ENCODE measurements around the gene LRRC56. TPM values are rescaled to one million over a fixed set of nuclear protein-coding genes. Genes with fewer than 3 reads are reported as not detected.

LRRC56 gene
- polyA plus RNA-seq, 3 donors: 0.09 to 0.68 TPM; not detected in 1

DNA sequence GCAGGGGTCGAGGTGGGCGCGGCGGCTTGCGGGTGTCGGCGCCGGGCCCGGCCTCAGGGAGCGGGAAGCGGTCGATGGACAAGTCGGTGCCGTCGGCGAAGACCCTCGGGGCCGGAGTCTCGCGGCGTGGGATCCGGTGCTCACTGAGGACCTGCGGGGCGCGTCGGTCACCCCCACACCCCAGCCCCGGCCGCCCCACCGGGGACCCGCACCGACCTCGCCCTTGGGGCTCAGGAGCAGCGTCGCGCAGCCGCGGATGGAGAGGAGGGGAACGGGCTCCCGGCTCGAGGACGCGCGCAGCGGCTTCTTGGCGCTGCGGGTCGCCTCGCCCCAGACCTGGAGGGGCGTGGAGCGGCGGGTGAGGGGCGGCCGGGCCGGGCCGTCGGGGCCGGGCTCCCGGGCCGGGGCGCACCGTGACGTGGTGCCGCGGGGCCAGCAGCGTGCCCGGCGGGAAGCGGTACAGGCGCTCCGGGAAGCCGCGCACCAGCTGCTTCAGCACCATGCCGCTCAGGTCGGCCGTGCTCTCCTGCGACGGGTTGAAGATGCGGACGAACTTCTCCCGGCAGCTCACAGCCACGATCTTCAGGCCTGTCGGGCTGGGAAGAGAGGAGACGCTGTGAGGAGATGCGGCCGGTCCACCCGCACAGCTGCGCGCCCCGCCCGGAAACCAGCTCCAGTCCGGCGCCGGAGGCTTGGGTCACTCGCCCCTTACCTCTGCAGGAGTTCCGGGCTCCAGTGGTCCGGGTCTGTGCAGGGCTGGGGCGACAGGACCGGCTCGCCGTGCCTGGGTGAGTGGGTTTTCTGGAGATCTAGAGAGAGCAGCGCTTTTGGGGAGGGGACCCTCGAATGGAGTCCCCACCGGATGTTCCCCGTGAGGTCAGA is 18.7 kb downstream of the LRRC56 start:
- intact Hi-C loops (cut with micrococcal nuclease): loop anchor here in 1 of 2 donors (2.0 kb wide), 1 partner anchor 167 kb away; no protein-coding TSS in a partner anchor
- Histone ChIP-seq H3K4me2 (replicated peaks; ENCODE audit: extremely low read depth, low read length, poor library complexity, severe bottlenecking) (peak overlapping the region; percentile 51), H2AFZ (ENCODE audit: insufficient read depth, low read depth, low read length, poor library complexity, severe bottlenecking) (no peak overlapping the region), H3K27ac (ENCODE audit: low read depth in 1 of 2, low read length in 2 of 2) (no peak overlapping the region), H3K4me3 (replicated peaks in 1 of 3; ENCODE audit: low read depth in 2 of 3, low read length in 3 of 3) (no peak overlapping the region), H3K4me1 (ENCODE audit: control insufficient read depth in 1 of 2, insufficient read depth in 2 of 2, low read length in 2 of 2) (peaks cover 10 to 29% of the 10 kb centered on the region in 2 donors), H4K20me1 (ENCODE audit: insufficient read depth, low read length) (no peaks in the 10 kb centered on the region), H3K9ac (ENCODE audit: insufficient read depth, low read length, poor library complexity, severe bottlenecking) (no peak overlapping the region), H3K9me3 (replicated peaks in 1 of 2; ENCODE audit: control insufficient read depth in 1 of 2, insufficient read depth in 1 of 2, low read length in 2 of 2) (peaks cover 0 to 8% of the 10 kb centered on the region in 2 donors), H3K36me3 (replicated peaks in 1 of 2; ENCODE audit: control insufficient read depth in 1 of 2, insufficient read depth in 2 of 2, low read length in 2 of 2) (no peaks in the 10 kb centered on the region), H3K27me3 (ENCODE audit: control insufficient read depth in 2 of 2, insufficient read depth in 2 of 2, low read length in 2 of 2) (peaks cover 4 to 60% of the 10 kb centered on the region in 2 donors), H3K79me2 (ENCODE audit: insufficient read depth, low read length) (no peaks in the 10 kb centered on the region)
- Mint-ChIP-seq H3K4me1 (peaks cover 12% of the 10 kb centered on the region), H3K27me3 (ENCODE audit: low read depth in 3 of 3) (peaks cover 29 to 71% (median 46%) of the 10 kb centered on the region in 3 donors), H3K4me3 (peak overlapping the region in 1 of 2 donors; percentile 73), H3K9me3 (peaks cover 0 to 10% (median 2%) of the 10 kb centered on the region in 7 donors), H3K36me3 (peaks cover 0 to 2% of the 10 kb centered on the region in 2 donors), H3K27ac (no peak overlapping the region)
- 1% methylated on average over 99 of the region's 104 CpGs for WGBS (ENCODE audit: insufficient coverage)
- TF ChIP-seq, protein P1, sequence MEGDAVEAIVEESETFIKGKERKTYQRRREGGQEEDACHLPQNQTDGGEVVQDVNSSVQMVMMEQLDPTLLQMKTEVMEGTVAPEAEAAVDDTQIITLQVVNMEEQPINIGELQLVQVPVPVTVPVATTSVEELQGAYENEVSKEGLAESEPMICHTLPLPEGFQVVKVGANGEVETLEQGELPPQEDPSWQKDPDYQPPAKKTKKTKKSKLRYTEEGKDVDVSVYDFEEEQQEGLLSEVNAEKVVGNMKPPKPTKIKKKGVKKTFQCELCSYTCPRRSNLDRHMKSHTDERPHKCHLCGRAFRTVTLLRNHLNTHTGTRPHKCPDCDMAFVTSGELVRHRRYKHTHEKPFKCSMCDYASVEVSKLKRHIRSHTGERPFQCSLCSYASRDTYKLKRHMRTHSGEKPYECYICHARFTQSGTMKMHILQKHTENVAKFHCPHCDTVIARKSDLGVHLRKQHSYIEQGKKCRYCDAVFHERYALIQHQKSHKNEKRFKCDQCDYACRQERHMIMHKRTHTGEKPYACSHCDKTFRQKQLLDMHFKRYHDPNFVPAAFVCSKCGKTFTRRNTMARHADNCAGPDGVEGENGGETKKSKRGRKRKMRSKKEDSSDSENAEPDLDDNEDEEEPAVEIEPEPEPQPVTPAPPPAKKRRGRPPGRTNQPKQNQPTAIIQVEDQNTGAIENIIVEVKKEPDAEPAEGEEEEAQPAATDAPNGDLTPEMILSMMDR (IDR thresholded peaks at IDR 0.05): no peak
- no peak for DNase-seq

DNA sequence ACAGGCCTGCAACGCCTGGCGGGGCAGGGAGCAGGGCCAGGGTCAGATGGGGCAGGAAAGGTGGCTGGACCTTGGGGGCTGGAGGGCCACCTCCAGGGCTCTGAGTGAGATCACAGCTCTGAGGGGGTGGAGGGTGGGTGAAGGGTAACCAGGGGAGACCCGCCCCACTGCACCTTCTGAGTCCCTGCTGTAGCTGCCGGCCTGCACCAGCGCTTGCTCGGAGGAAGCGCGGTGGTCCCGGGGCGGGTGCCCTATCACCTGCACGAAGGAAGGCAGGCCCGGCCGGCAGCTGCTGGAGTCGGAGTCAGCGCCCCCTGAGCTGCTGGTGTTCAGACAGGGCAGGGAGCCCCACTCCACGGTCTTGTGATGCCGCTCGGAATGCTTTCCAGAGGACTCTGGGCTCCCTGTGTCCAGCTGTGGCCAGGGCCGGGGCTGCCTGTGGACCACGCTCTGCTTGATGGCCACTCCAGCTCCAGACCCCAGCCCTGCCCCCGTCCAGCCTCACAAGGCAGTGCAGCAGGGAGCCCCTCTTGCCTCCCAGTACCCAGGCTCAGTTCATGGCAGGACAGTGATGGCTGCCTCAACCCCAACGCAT is 19.4 kb downstream of the LRRC56 start:
- H3K4me3 ChIP-seq (replicated peaks in 1 of 3; ENCODE audit: low read depth in 2 of 3, low read length in 3 of 3): no peak overlapping the region
- peaks cover 2% of the 10 kb centered on the region for H3K79me2 ChIP-seq (ENCODE audit: insufficient read depth, low read length)
- Mint-ChIP-seq H3K4me3 (peak overlapping the region in 1 of 2 donors; percentile 73), H3K36me3 (peaks cover 0 to 2% of the 10 kb centered on the region in 2 donors), H3K4me1 (peaks cover 17% of the 10 kb centered on the region), H3K27me3 (ENCODE audit: low read depth in 3 of 3) (peaks cover 29 to 71% (median 46%) of the 10 kb centered on the region in 3 donors), H3K9me3 (peaks cover 0 to 10% (median 2%) of the 10 kb centered on the region in 7 donors), H3K27ac (no peak overlapping the region)
- no peak for DNase-seq
- H3K27me3 ChIP-seq (ENCODE audit: control insufficient read depth in 2 of 2, insufficient read depth in 2 of 2, low read length in 2 of 2): peaks cover 4 to 60% of the 10 kb centered on the region in 2 donors
- H3K9ac ChIP-seq (ENCODE audit: insufficient read depth, low read length, poor library complexity, severe bottlenecking): no peak overlapping the region
- no peak overlapping the region for H3K4me2 ChIP-seq (replicated peaks; ENCODE audit: extremely low read depth, low read length, poor library complexity, severe bottlenecking)
- intact Hi-C loops (cut with micrococcal nuclease): loop anchor here in 1 of 2 donors (2.0 kb wide), 1 partner anchor 166 kb away; no protein-coding TSS in a partner anchor
- peaks cover 0 to 8% of the 10 kb centered on the region in 2 donors for H3K9me3 ChIP-seq (replicated peaks in 1 of 2; ENCODE audit: control insufficient read depth in 1 of 2, insufficient read depth in 1 of 2, low read length in 2 of 2)
- no peak overlapping the region for H3K27ac ChIP-seq (ENCODE audit: low read depth in 1 of 2, low read length in 2 of 2)
- WGBS (ENCODE audit: insufficient coverage): 58% methylated on average over 21 of the region's 22 CpGs
- peaks cover 14 to 36% of the 10 kb centered on the region in 2 donors for H3K4me1 ChIP-seq (ENCODE audit: control insufficient read depth in 1 of 2, insufficient read depth in 2 of 2, low read length in 2 of 2)
- TF ChIP-seq, protein P1 (IDR thresholded peaks at IDR 0.05): no peak
- H2AFZ ChIP-seq (ENCODE audit: insufficient read depth, low read depth, low read length, poor library complexity, severe bottlenecking): no peak overlapping the region
- H3K36me3 ChIP-seq (replicated peaks in 1 of 2; ENCODE audit: control insufficient read depth in 1 of 2, insufficient read depth in 2 of 2, low read length in 2 of 2): no peaks in the 10 kb centered on the region
- H4K20me1 ChIP-seq (ENCODE audit: insufficient read depth, low read length): peaks cover 2% of the 10 kb centered on the region
